Astrocyte (in vitro differentiated cells and primary cell): ENCODE measurements around the gene TRERF1.

Source experiments
- EZH2 ChIP-seq: IDR thresholded peaks from 2 replicates; pipeline ENCODE4 v1.6.1; 2012; ENCODE audit warnings: mild to moderate bottlenecking, low read length, inconsistent platforms; ENCODE audit not compliant: insufficient read depth
- TF ChIP-seq, protein P1 (sequence below): IDR thresholded peaks from 2 replicates; pipeline ENCODE4 v1.5.1; 2011; ENCODE audit warnings: low read depth, mild to moderate bottlenecking, inconsistent platforms, low read length, moderate library complexity; ENCODE audit not compliant: insufficient read depth

DNA sequence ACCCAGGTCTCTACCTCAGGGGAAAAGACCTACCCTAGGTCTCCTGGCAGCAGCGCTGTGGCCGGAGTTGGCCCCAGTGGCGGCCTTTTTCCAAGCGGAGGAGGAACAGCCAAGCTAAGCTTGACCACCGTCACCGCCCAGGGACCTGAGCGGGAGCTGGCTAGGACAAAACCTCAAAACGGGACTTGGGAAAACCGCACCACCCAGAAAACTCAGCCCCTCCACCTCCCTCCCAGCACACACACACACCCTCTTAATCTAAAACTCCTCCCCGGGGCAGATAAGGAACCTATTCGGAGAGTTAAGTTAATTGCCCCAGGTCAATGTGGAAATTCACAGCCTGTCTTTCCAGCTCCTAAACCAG, 2.7 kb upstream of the TRERF1 start:
- TF ChIP-seq, protein P1, sequence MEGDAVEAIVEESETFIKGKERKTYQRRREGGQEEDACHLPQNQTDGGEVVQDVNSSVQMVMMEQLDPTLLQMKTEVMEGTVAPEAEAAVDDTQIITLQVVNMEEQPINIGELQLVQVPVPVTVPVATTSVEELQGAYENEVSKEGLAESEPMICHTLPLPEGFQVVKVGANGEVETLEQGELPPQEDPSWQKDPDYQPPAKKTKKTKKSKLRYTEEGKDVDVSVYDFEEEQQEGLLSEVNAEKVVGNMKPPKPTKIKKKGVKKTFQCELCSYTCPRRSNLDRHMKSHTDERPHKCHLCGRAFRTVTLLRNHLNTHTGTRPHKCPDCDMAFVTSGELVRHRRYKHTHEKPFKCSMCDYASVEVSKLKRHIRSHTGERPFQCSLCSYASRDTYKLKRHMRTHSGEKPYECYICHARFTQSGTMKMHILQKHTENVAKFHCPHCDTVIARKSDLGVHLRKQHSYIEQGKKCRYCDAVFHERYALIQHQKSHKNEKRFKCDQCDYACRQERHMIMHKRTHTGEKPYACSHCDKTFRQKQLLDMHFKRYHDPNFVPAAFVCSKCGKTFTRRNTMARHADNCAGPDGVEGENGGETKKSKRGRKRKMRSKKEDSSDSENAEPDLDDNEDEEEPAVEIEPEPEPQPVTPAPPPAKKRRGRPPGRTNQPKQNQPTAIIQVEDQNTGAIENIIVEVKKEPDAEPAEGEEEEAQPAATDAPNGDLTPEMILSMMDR: no peak
- no peak for TF ChIP-seq EZH2
